ENCODE results near the gene CLDN3.
A peak's percentile ranks its signal among the peaks of the same experiment; 100 is the strongest.

CLDN3 gene

GRCh38 chr7:73773700-73774517 lies 3.8 kb upstream of the CLDN3 start:
- TF ChIP-seq CTCF (IDR thresholded peaks at IDR 0.05; ENCODE audit: low read depth, low read length), result no peak
- no peak for TF ChIP-seq MYC (IDR thresholded peaks at IDR 0.05; ENCODE audit: low read depth, low read length)
- peak; percentile 56 for DNase-seq (ENCODE audit: low read depth)
- H3K4me3 ChIP-seq (ENCODE audit: low read depth, low read length), result no peak overlapping the region

GRCh38 chr7:73770860-73771670 lies 995 bp upstream of the CLDN3 start:
- DNase-seq (ENCODE audit: low read depth), result no peak
- no peak overlapping the region for H3K4me3 ChIP-seq (ENCODE audit: low read depth, low read length)
- TF ChIP-seq MYC (IDR thresholded peaks at IDR 0.05; ENCODE audit: low read depth, low read length) (no peak), CTCF (IDR thresholded peaks at IDR 0.05; ENCODE audit: low read depth, low read length) (no peak)

- no peak for DNase-seq (ENCODE audit: low read depth)
Measured at GRCh38 chr7:73769481-73770001, 529 bp downstream of the CLDN3 start.

GRCh38 chr7:73768641-73769480 lies 1.2 kb downstream of the CLDN3 start:
- TF ChIP-seq CTCF (IDR thresholded peaks at IDR 0.05; ENCODE audit: low read depth, low read length), result no peak
- no peak for TF ChIP-seq MAX (IDR thresholded peaks at IDR 0.05; ENCODE audit: low read depth, low read length)
- no peak for TF ChIP-seq MYC (IDR thresholded peaks at IDR 0.05; ENCODE audit: low read depth, low read length)
- TF ChIP-seq POLR2A (IDR thresholded peaks at IDR 0.05; ENCODE audit: extremely low read depth, insufficient read length), result no peak
- H3K4me3 ChIP-seq (ENCODE audit: low read depth, low read length), result no peak overlapping the region
- DNase-seq (ENCODE audit: low read depth), result no peak

More at GRCh38 chr7:73769481-73770001, 529 bp downstream of the CLDN3 start:
- TF ChIP-seq MYC (IDR thresholded peaks at IDR 0.05; ENCODE audit: low read depth, low read length), result no peak
- TF ChIP-seq CTCF (IDR thresholded peaks at IDR 0.05; ENCODE audit: low read depth, low read length), result no peak
- no peak for TF ChIP-seq POLR2A (IDR thresholded peaks at IDR 0.05; ENCODE audit: extremely low read depth, insufficient read length)
- no peak for TF ChIP-seq MAX (IDR thresholded peaks at IDR 0.05; ENCODE audit: low read depth, low read length)
- H3K4me3 ChIP-seq (ENCODE audit: low read depth, low read length), result no peak overlapping the region

GRCh38 chr7:73766556-73767229 lies 3.4 kb downstream of the CLDN3 start:
- TF ChIP-seq MAX (IDR thresholded peaks at IDR 0.05; ENCODE audit: low read depth, low read length) (no peak), MYC (IDR thresholded peaks at IDR 0.05; ENCODE audit: low read depth, low read length) (no peak), POLR2A (IDR thresholded peaks at IDR 0.05; ENCODE audit: extremely low read depth, insufficient read length) (no peak), CTCF (IDR thresholded peaks at IDR 0.05; ENCODE audit: low read depth, low read length) (no peak)
- no peak overlapping the region for H3K4me3 ChIP-seq (ENCODE audit: low read depth, low read length)
- DNase-seq (ENCODE audit: low read depth), result no peak

Data from NB4 (cell line).